SU-DHL-6 (cell line): Measurements from ENCODE around the gene ITGB4.

ENCODE experiments used
- H2AFZ ChIP-seq: fragments of 200-600 bp; sonication (generic); 2 replicates; pipeline ENCODE4 v1.6.1; 2014; ENCODE audit warnings: low read depth, mild to moderate bottlenecking, moderate library complexity, mixed read lengths, antibody characterized with exemption, low read length; ENCODE audit not compliant: severe bottlenecking
- H3F3A ChIP-seq: fragments of 200-600 bp; shearing (Covaris generic); 2 replicates; pipeline ENCODE4 v1.6.0; 2016; ENCODE audit warnings: antibody characterized with exemption, mild to moderate bottlenecking; ENCODE audit not compliant: insufficient read depth
- H3K27ac ChIP-seq: fragments of 200-600 bp; sonication (generic); 2 replicates; pipeline ENCODE4 v1.5.1; 2016; ENCODE audit warnings: low read depth, mild to moderate bottlenecking, low read length, moderate library complexity, mixed read lengths
- H3K27me3 ChIP-seq: fragments of 200-600 bp; sonication (generic), shearing (Covaris generic); 2 replicates; pipeline ENCODE4 v1.6.0; 2014; ENCODE audit warnings: mild to moderate bottlenecking, low read length
- H3K36me3 ChIP-seq: fragments of 200-600 bp; sonication (generic); 2 replicates; pipeline ENCODE4 v1.6.1; 2014; ENCODE audit warnings: mild to moderate bottlenecking, low read length, mixed read lengths
- H3K4me2 ChIP-seq: fragments of 300-600, 200-600 bp; shearing (Covaris generic), sonication (generic); 2 replicates; pipeline ENCODE4 v1.6.0; 2014; ENCODE audit warnings: low read length, low read depth, mild to moderate bottlenecking; ENCODE audit not compliant: poor library complexity, severe bottlenecking
- H3K4me3 ChIP-seq: fragments of 200-600 bp; sonication (generic); 2 replicates; pipeline ENCODE4 v1.5.1; 2014; ENCODE audit warnings: antibody characterized with exemption, low read length, mild to moderate bottlenecking, mixed read lengths; ENCODE audit not compliant: insufficient read depth, poor library complexity, severe bottlenecking
- H3K79me2 ChIP-seq: fragments of 200-600 bp; sonication (generic); 2 replicates; pipeline ENCODE4 v1.6.1; 2014; ENCODE audit warnings: mild to moderate bottlenecking, low read length, moderate library complexity; ENCODE audit not compliant: insufficient read depth
- H3K9ac ChIP-seq: fragments of 200-600 bp; sonication (generic); 2 replicates; pipeline ENCODE4 v1.7.0; 2014; ENCODE audit warnings: mild to moderate bottlenecking, low read length
- H3K9me2 ChIP-seq: fragments of 200-600 bp; sonication (generic); replicated peaks from 2 replicates; pipeline ENCODE4 v1.6.1; 2014; ENCODE audit warnings: low read length; ENCODE audit not compliant: insufficient read depth
- H3K9me3 ChIP-seq: fragments of 200-600 bp; sonication (generic); 2 replicates; pipeline ENCODE4 v1.6.1; 2014; ENCODE audit warnings: low read length, mixed read lengths; ENCODE audit not compliant: insufficient read depth
- H4K20me1 ChIP-seq: fragments of 200-600 bp; sonication (generic); 2 replicates; pipeline ENCODE4 v1.6.1; 2014; ENCODE audit warnings: low read depth, mild to moderate bottlenecking, antibody characterized with exemption, low read length, moderate library complexity, mixed read lengths
- CTCF ChIP-seq: fragments of 200-600 bp; sonication (generic); IDR thresholded peaks from one replicate; pipeline ENCODE4 v1.5.1; 2017; ENCODE audit warnings: antibody characterized with exemption, mild to moderate bottlenecking, low read length, moderate library complexity; ENCODE audit not compliant: insufficient read depth, poor library complexity, severe bottlenecking
- EZH2phosphoT487 ChIP-seq: fragments of 200-600 bp; sonication (generic), shearing (Covaris generic); conservative IDR thresholded peaks from 2 replicates; pipeline ENCODE4 v1.6.1; 2018; ENCODE audit warnings: mild to moderate bottlenecking, antibody characterized with exemption, low read length, moderate library complexity, mixed read lengths

ITGB4 gene

GRCh38 chr17:75762513-75763268 is 41.4 kb downstream of the ITGB4 start:
- Histone ChIP-seq H3F3A (no peaks in the 10 kb centered on the region), H3K4me3 (no peak overlapping the region), H3K36me3 (no peaks in the 10 kb centered on the region), H3K9me2 (no peaks in the 10 kb centered on the region), H4K20me1 (no peaks in the 10 kb centered on the region), H2AFZ (no peak overlapping the region), H3K9me3 (no peaks in the 10 kb centered on the region), H3K79me2 (no peaks in the 10 kb centered on the region), H3K9ac (no peak overlapping the region), H3K27ac (no peak overlapping the region), H3K27me3 (no peaks in the 10 kb centered on the region), H3K4me2 (no peak overlapping the region)
- TF ChIP-seq CTCF (no peak), EZH2phosphoT487 (no peak)

GRCh38 chr17:75763269-75763607 is 42.0 kb downstream of the ITGB4 start:
- no peak for TF ChIP-seq CTCF
- TF ChIP-seq EZH2phosphoT487 = no peak
- no peaks in the 10 kb centered on the region for H3F3A ChIP-seq
- H3K9me3 ChIP-seq = no peaks in the 10 kb centered on the region
- no peaks in the 10 kb centered on the region for H3K36me3 ChIP-seq
- no peak overlapping the region for H3K4me3 ChIP-seq
- H3K27me3 ChIP-seq = no peaks in the 10 kb centered on the region
- no peaks in the 10 kb centered on the region for H3K9me2 ChIP-seq
- H3K9ac ChIP-seq = no peak overlapping the region
- no peaks in the 10 kb centered on the region for H4K20me1 ChIP-seq
- H3K79me2 ChIP-seq = no peaks in the 10 kb centered on the region
- no peak overlapping the region for H2AFZ ChIP-seq
- H3K4me2 ChIP-seq = no peak overlapping the region
- H3K27ac ChIP-seq = no peak overlapping the region

GRCh38 chr17:75763613-75764416 is 42.6 kb downstream of the ITGB4 start:
- Histone ChIP-seq H2AFZ (peak overlapping the region; percentile 97), H3K4me2 (peak overlapping the region; percentile 81), H3K27ac (no peak overlapping the region), H3F3A (no peaks in the 10 kb centered on the region), H3K9ac (peak overlapping the region; percentile 61), H3K79me2 (no peaks in the 10 kb centered on the region), H3K27me3 (no peaks in the 10 kb centered on the region), H4K20me1 (no peaks in the 10 kb centered on the region), H3K9me2 (no peaks in the 10 kb centered on the region), H3K9me3 (no peaks in the 10 kb centered on the region), H3K4me3 (peak overlapping the region; percentile 60), H3K36me3 (no peaks in the 10 kb centered on the region)
- no peak for TF ChIP-seq CTCF
- TF ChIP-seq EZH2phosphoT487 = no peak
